Fibroblast of lung (primary cell): ENCODE data around the gene PDP2. TPM values are rescaled to one million over a fixed set of nuclear protein-coding genes. Genes with fewer than 3 reads are reported as not detected.

Source experiments
- DNase-seq, 2 donors: peaks; one replicate each; pipeline versions ENCODE4 v3.0.0 to v3.0.0-alpha.2; 2010; ENCODE audit warnings: low read depth in 2 of 2
- H2AFZ ChIP-seq: 2 replicates; pipeline ENCODE4 v1.5.1; 2012; ENCODE audit warnings: low read length, control low read depth, inconsistent platforms
- H3K27ac ChIP-seq: 2 replicates; pipeline ENCODE4 v1.5.1; 2011; ENCODE audit warnings: low read length, control low read depth; ENCODE audit not compliant: insufficient read depth
- H3K27me3 ChIP-seq: 2 replicates; pipeline ENCODE4 v1.5.1; 2011; ENCODE audit warnings: mild to moderate bottlenecking, low read length; ENCODE audit not compliant: control insufficient read depth, insufficient read depth
- H3K36me3 ChIP-seq: 2 replicates; pipeline ENCODE4 v1.5.1; 2011; ENCODE audit warnings: low read length; ENCODE audit not compliant: control insufficient read depth, insufficient read depth
- H3K4me1 ChIP-seq: 2 replicates; pipeline ENCODE4 v1.5.1; 2011; ENCODE audit warnings: low read length; ENCODE audit not compliant: control insufficient read depth, insufficient read depth; ENCODE audit errors: extremely low read depth
- H3K4me2 ChIP-seq: 2 replicates; pipeline ENCODE4 v1.5.1; 2011; ENCODE audit warnings: low read length, control low read depth; ENCODE audit not compliant: insufficient read depth; ENCODE audit errors: extremely low read depth
- H3K4me3 ChIP-seq, 4 experiments: fragments of 200-600 bp in 1 of 4; sonication (generic) in 1 of 4; replicated peaks in 1 of 4; 2 replicates each; pipeline ENCODE4 v1.5.1; 2011 to 2016; ENCODE audit warnings: low read length in 4 of 4, low read depth in 3 of 4, mild to moderate bottlenecking in 3 of 4, control low read depth in 2 of 4, inconsistent platforms in 1 of 4, mixed read lengths in 1 of 4; ENCODE audit not compliant: insufficient read depth in 1 of 4; ENCODE audit errors: control extremely low read depth in 1 of 4
- H3K79me2 ChIP-seq: 2 replicates; pipeline ENCODE4 v1.5.1; 2012; ENCODE audit warnings: mild to moderate bottlenecking, low read length, inconsistent platforms; ENCODE audit not compliant: control insufficient read depth, insufficient read depth
- H3K9ac ChIP-seq: 2 replicates; pipeline ENCODE4 v1.5.1; 2011; ENCODE audit warnings: mild to moderate bottlenecking, low read length, control low read depth; ENCODE audit not compliant: insufficient read depth
- H3K9me3 ChIP-seq: 2 replicates; pipeline ENCODE4 v1.5.1; 2012; ENCODE audit warnings: low read depth, low read length; ENCODE audit not compliant: control insufficient read depth, insufficient read depth
- H4K20me1 ChIP-seq: 2 replicates; pipeline ENCODE4 v1.5.1; 2011; ENCODE audit warnings: low read length; ENCODE audit not compliant: control insufficient read depth, insufficient read depth; ENCODE audit errors: extremely low read depth
- EZH2 ChIP-seq: IDR thresholded peaks from 2 replicates; pipeline ENCODE4 v1.5.1; 2012; ENCODE audit warnings: low read length, control low read depth, mild to moderate bottlenecking; ENCODE audit errors: missing control alignments
- polyA plus RNA-seq, 2 donors: library from polyadenylated mRNA; depleted of rRNA in 1 of 2; stranded (reverse) in 1 of 2; unstranded in 1 of 2; fragments of >200 nt; gene quantifications; 2 replicates each; pipeline ENCODE4 v1.2.1, GENCODE V29; 2011 to 2012; ENCODE audit warnings: missing spikeins in 1 of 2
- total RNA-seq: library from RNA; depleted of rRNA; stranded (reverse); fragments of >200 nt; gene quantifications from 2 replicates; pipeline ENCODE4 v1.2.1, GENCODE V29; 2014
- TF ChIP-seq, protein P1 (sequence below), 2 donors: IDR thresholded peaks in 1 of 2; conservative IDR thresholded peaks in 1 of 2; 1 replicate in 1 of 2; 2 replicates in 1 of 2; pipeline ENCODE4 v1.5.1; 2011 to 2012; ENCODE audit warnings: low read length in 2 of 2, control low read depth in 1 of 2, inconsistent platforms in 1 of 2, low read depth in 1 of 2, mild to moderate bottlenecking in 1 of 2

PDP2 gene
- total and polyA plus RNA-seq, 2 donors (not counting 1 experiment from before 2014, with no cell fraction given) = 10.9 to 11.6 TPM

DNA sequence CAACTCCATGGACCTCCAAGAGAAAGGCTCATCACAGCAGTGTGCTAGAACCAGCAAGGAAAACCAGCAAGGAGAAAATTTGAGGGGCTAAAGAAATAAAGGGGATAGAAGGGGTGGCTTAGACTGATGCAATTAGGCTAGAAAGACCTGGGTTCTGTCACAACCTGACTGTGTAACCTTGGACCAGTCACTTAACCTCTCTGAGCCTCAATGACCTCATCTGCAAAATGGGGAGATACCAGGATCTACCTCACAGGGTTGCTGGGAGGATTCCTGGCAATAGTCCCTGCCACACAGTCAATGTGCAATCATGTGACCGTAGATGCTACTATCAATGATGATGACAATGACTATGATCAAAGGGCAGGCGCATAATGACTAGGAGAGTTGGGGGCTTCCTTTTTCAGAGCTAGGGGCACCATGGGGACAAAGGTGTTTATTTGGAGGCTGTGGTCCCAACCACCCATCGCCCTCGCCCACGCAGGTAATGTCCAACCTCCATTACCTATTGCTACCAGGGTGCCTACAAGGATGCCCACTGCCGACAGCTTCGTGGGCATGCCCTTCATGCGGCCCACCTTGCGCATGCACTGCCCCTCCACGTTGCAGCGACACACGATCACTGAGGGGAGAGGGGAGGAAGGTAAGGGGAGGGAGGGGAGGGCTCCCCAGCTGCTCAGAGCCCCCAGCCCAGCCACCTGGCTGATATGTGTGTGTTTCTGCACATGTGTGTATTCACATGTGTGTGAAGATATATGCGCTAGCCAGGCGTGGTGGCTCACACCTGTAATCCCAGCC lies 28.6 kb downstream of the PDP2 start:
- H3K27ac ChIP-seq = no peak overlapping the region
- TF ChIP-seq EZH2 = no peak
- TF ChIP-seq, protein P1, sequence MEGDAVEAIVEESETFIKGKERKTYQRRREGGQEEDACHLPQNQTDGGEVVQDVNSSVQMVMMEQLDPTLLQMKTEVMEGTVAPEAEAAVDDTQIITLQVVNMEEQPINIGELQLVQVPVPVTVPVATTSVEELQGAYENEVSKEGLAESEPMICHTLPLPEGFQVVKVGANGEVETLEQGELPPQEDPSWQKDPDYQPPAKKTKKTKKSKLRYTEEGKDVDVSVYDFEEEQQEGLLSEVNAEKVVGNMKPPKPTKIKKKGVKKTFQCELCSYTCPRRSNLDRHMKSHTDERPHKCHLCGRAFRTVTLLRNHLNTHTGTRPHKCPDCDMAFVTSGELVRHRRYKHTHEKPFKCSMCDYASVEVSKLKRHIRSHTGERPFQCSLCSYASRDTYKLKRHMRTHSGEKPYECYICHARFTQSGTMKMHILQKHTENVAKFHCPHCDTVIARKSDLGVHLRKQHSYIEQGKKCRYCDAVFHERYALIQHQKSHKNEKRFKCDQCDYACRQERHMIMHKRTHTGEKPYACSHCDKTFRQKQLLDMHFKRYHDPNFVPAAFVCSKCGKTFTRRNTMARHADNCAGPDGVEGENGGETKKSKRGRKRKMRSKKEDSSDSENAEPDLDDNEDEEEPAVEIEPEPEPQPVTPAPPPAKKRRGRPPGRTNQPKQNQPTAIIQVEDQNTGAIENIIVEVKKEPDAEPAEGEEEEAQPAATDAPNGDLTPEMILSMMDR (conservative IDR thresholded peaks at IDR 0.05 in 1 of 2, IDR thresholded peaks at IDR 0.05 in 1 of 2; ENCODE audit: low read depth in 1 of 2, low read length in 2 of 2) = no peak
- no peak for DNase-seq
- no peak overlapping the region for H3K9ac ChIP-seq
- peaks cover 18% of the 10 kb centered on the region for H3K4me1 ChIP-seq
- H3K27me3 ChIP-seq = no peaks in the 10 kb centered on the region
- H4K20me1 ChIP-seq = no peaks in the 10 kb centered on the region
- no peak overlapping the region for H3K4me2 ChIP-seq
- no peaks in the 10 kb centered on the region for H3K36me3 ChIP-seq
- no peak overlapping the region for H2AFZ ChIP-seq
- H3K4me3 ChIP-seq = no peak overlapping the region
- H3K9me3 ChIP-seq = no peaks in the 10 kb centered on the region
- no peaks in the 10 kb centered on the region for H3K79me2 ChIP-seq

DNA sequence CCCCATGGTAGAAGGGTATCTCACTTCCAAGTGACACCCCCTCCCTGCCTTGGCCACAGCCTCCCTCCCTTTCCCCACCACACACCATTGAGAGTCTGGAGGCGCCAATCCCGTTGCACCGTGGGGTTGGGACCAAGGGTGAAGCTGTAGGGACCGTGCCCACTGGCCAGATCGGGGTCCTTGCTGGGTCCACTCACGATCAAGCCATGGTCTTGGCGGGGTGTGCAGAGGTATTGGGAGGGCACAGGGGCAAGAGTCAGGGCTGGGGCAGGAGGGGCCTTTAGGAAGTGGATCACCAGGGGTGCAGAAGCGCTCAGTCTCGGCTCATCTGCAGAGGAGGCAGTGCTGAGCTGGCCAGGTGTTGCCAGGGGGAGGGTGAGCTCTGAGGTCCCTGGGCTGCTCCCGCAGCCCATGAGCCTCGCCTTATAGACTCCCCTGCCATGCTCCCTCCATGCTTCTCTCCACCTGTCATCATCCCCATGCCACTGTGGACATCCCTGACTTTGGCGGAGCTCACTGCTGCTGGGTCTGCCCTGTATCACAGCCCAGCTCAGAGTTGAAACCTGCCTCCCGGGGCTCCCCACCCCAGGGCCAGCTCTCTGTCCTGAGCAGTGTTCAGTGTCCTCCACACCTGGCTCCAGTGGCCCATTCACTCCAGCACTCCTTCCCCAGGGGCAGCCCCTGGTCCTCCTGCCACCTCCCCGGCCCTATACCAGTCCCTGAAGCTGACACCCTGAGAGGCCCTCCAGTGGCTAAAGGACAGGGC lies 30.0 kb downstream of the PDP2 start:
- no peaks in the 10 kb centered on the region for H4K20me1 ChIP-seq
- H3K79me2 ChIP-seq = no peaks in the 10 kb centered on the region
- no peak for DNase-seq
- H3K4me1 ChIP-seq = peaks cover 5% of the 10 kb centered on the region
- peaks cover 3% of the 10 kb centered on the region for H3K27me3 ChIP-seq
- H3K4me3 ChIP-seq = no peak overlapping the region
- TF ChIP-seq EZH2 = no peak
- TF ChIP-seq, protein P1 (conservative IDR thresholded peaks at IDR 0.05 in 1 of 2, IDR thresholded peaks at IDR 0.05 in 1 of 2; ENCODE audit: low read depth in 1 of 2, low read length in 2 of 2) = no peak
- H3K4me2 ChIP-seq = no peak overlapping the region
- no peaks in the 10 kb centered on the region for H3K9me3 ChIP-seq
- no peak overlapping the region for H2AFZ ChIP-seq
- H3K36me3 ChIP-seq = no peaks in the 10 kb centered on the region
- H3K27ac ChIP-seq = no peak overlapping the region
- H3K9ac ChIP-seq = no peak overlapping the region

DNA sequence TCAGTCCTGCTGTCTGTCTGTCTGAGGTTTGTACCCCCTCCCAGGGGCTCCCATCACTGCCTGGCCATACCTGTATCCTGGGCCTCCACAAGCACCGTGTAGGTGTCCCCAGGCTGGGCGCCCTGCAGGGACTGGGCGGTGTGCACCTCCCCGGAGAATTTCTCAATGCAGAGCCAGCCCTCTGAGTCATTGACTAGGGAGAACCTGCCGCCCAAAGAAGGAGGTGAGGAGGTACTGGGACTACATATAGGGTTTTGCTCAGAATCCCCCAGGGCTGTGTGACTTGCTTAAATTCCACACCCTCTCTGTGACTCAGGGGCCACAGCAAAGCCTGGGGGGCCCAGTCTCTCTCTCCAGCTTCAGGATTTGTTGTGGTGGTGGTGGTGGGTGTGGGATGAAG lies 30.8 kb downstream of the PDP2 start:
- Histone ChIP-seq H3K27ac (no peak overlapping the region), H3K9me3 (no peaks in the 10 kb centered on the region), H2AFZ (no peak overlapping the region), H3K79me2 (no peaks in the 10 kb centered on the region), H3K27me3 (peaks cover 5% of the 10 kb centered on the region), H3K36me3 (no peaks in the 10 kb centered on the region), H4K20me1 (no peaks in the 10 kb centered on the region), H3K4me2 (no peak overlapping the region), H3K9ac (no peak overlapping the region), H3K4me3 (no peak overlapping the region), H3K4me1 (no peaks in the 10 kb centered on the region)
- no peak for DNase-seq
- TF ChIP-seq, protein P1 (conservative IDR thresholded peaks at IDR 0.05 in 1 of 2, IDR thresholded peaks at IDR 0.05 in 1 of 2; ENCODE audit: low read depth in 1 of 2, low read length in 2 of 2) = no peak
- TF ChIP-seq EZH2 = no peak
